Esophagus muscularis mucosa (tissue), 3 donors: Measurements from ENCODE around the gene MRNIP.

ENCODE experiments used
- POLR2AphosphoS5 ChIP-seq, 2 donors: sonication (generic); formaldehyde crosslinking; IDR thresholded peaks; one replicate each; pipeline ENCODE4 v1.6.1; 2017; ENCODE audit warnings: antibody characterized with exemption in 2 of 2
- TF ChIP-seq, protein P1 (sequence below), 3 experiments: fragments of 200-600 bp in 2 of 3; fragments of 450-650 bp in 1 of 3; sonication (generic) in 2 of 3; IDR thresholded peaks; one replicate each; pipeline ENCODE4 v1.5.1; 2017 to 2019; ENCODE audit warnings: antibody characterized with exemption in 3 of 3, mild to moderate bottlenecking in 2 of 3, moderate library complexity in 1 of 3

DNA sequence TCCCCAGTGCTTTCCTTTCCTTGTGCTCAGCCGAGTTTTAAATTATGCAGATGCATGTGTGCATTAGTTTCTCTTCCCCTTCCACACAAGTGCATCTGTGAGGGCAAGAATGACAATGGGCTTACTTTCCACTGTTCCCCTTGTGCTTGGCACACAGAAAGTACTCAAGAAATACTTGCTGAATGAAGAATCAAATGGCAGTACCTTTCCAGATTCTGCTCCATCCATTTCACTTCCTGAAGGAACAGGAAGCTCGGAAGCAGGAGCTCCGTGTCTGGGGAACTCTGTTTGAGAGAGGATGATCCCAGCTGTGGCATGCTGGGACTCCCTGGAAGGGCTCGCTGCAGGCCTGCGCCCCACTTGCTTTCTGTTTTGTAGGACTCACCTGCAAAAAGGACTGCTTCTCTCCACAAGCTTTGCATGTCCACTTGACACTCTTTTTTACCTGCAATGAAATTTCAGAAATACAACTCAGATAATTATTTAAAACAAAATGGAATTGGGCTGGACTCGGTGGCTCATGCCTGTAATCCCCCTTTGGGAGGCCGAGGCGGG, 5.5 kb downstream of the MRNIP start:
- no peak for TF ChIP-seq POLR2AphosphoS5 (IDR thresholded peaks at IDR 0.05)
- TF ChIP-seq, protein P1, sequence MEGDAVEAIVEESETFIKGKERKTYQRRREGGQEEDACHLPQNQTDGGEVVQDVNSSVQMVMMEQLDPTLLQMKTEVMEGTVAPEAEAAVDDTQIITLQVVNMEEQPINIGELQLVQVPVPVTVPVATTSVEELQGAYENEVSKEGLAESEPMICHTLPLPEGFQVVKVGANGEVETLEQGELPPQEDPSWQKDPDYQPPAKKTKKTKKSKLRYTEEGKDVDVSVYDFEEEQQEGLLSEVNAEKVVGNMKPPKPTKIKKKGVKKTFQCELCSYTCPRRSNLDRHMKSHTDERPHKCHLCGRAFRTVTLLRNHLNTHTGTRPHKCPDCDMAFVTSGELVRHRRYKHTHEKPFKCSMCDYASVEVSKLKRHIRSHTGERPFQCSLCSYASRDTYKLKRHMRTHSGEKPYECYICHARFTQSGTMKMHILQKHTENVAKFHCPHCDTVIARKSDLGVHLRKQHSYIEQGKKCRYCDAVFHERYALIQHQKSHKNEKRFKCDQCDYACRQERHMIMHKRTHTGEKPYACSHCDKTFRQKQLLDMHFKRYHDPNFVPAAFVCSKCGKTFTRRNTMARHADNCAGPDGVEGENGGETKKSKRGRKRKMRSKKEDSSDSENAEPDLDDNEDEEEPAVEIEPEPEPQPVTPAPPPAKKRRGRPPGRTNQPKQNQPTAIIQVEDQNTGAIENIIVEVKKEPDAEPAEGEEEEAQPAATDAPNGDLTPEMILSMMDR (IDR thresholded peaks at IDR 0.05), result no peak
